GM12875 (cell line): ENCODE results near the gene KDM6A.

Experiments used
- H3K4me3 ChIP-seq: one replicate; pipeline ENCODE4 v1.5.1; 2011; ENCODE audit warnings: low read depth, low read length, control low read depth
- TF ChIP-seq, protein P1 (sequence below): IDR thresholded peaks from 2 replicates; pipeline ENCODE4 v1.5.1; 2011; ENCODE audit warnings: low read depth, mild to moderate bottlenecking, control low read depth, inconsistent platforms, low read length, moderate library complexity, borderline replicate concordance; ENCODE audit not compliant: insufficient read depth

Gene KDM6A

DNA sequence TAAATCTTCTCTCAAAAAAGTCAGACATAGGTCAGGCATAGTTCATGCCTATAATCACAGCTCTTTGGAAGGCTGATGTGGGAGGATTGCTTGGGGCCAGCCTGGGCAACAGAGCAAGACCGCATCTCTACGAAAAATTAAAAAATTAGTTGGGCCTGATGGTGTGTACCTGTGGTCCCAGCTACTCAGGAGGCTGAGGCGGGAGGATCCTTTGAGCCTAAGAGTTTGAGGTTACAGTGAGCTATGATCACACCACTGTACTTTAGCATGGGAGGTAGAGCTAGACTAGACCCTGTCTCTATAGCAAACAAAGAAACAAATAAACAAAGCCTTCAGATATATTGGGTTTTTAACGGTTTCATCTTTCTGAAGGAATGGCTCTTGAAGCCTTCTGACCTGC lies 265.5 kb downstream of the KDM6A start:
- TF ChIP-seq, protein P1, sequence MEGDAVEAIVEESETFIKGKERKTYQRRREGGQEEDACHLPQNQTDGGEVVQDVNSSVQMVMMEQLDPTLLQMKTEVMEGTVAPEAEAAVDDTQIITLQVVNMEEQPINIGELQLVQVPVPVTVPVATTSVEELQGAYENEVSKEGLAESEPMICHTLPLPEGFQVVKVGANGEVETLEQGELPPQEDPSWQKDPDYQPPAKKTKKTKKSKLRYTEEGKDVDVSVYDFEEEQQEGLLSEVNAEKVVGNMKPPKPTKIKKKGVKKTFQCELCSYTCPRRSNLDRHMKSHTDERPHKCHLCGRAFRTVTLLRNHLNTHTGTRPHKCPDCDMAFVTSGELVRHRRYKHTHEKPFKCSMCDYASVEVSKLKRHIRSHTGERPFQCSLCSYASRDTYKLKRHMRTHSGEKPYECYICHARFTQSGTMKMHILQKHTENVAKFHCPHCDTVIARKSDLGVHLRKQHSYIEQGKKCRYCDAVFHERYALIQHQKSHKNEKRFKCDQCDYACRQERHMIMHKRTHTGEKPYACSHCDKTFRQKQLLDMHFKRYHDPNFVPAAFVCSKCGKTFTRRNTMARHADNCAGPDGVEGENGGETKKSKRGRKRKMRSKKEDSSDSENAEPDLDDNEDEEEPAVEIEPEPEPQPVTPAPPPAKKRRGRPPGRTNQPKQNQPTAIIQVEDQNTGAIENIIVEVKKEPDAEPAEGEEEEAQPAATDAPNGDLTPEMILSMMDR = no peak
- H3K4me3 ChIP-seq = no peak overlapping the region

DNA sequence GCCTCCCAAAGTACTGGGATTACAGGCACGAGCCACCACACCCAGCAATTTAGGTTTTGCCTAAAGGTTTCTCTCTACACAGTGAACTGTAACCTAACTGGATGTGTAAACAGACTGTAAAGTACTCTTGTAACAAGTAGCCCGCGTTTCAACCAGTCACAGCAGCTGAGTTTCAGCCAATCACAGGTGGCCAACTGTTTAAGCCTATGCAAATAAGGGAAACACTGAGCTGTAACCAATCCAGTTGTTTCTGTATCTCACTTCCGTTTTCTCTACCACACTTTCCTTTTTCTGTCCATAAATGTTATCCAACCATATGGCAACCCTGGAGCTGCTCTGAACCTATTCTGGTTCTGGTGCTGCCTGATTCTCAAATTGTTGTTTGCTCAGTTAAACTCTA lies 267.8 kb downstream of the KDM6A start:
- TF ChIP-seq, protein P1 = no peak
- H3K4me3 ChIP-seq = no peak overlapping the region

DNA sequence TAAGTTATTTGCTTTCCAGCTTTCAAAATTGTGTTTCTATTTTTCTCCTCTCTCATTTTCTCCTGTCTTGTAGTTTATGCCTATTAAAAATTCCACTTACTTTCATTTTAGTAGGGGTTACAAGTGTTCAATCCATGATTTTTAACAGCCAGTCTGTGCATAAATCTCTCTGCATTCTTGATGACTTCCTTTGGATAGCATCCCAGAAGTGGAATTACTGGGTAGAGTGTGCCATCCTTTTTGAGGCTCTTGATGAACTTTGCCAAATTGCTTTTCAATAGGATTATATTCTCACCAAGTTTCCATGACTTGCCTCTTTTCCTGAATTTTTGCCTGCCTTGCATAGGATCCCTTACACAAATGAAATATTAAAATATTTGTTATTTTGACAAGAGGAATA lies 269.2 kb downstream of the KDM6A start:
- TF ChIP-seq, protein P1 = no peak
- H3K4me3 ChIP-seq = no peak overlapping the region

DNA sequence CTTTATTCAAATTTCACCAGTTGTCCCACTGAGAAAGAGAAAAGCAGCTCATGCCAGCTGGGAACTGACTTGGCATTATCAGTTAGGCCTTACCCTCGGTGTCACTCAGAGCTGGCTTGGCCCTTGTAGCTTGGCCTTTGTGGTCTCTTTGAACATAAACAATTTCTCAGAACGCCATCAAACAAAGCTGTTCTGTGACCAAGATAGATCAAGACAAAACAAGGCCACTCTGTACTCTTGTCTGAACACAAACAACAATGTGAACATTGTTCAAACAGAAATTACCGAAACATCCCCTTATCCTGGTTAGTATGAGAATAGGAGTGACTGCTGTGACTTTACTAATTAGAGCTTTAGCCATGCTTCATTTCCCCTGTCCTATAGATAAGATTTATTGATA lies 270.5 kb downstream of the KDM6A start:
- TF ChIP-seq, protein P1 = no peak
- H3K4me3 ChIP-seq = no peak overlapping the region

DNA sequence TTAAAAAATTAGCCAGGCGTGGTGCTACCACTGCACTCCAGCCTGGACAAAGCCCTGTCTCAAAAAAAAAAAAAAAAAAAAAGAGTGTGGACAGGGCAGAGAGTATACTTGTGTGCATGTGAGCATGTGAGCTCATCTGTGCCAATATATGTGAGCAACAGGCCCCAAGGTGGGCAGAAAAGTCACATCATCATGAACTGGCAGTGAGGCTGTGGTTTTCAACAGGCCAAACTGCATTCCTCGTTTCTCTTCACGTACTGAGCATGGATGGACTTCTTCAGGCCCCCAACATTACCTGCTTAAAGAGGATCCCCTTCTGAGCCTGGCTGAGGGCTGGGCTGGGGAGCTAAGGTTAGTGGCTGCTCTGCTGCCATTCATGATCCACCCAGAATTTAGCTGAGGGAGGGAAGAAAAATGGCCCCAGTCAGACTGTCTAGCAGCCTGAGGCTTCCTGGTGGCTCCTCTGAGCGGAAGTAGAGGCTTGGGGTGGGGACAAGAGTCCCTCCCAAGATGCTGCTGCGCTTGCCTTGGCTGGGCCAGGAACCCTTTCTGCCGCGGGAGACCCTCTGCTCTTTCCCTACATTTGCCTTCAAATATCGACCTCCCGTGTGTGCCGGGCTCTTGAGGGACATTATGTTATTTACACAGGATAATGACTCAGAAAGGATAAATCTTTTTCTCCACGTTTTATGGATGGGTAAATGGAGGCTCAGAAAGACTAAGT lies 272.7 kb downstream of the KDM6A start:
- no peak overlapping the region for H3K4me3 ChIP-seq
- TF ChIP-seq, protein P1 = no peak

DNA sequence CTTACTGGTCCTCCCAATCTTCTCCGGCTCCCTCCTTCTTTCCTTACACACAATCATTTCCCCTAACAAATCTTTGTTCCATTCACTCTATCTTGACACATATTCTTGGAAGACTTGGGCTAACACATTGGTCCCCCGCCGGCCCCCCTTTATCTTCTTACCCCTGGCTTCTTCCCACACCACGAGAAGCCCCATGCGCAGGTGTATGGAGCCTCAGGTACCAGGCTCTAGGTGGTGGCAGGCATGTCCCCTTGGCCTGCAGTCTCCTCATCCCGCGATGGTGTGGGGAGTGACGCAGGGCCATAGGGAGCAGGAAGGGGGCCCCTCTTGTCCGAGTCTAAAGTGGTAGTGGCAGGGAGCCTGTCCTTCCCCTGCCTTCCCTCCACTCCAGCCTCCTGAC lies 277.8 kb downstream of the KDM6A start:
- H3K4me3 ChIP-seq = no peak overlapping the region
- TF ChIP-seq, protein P1 = no peak

DNA sequence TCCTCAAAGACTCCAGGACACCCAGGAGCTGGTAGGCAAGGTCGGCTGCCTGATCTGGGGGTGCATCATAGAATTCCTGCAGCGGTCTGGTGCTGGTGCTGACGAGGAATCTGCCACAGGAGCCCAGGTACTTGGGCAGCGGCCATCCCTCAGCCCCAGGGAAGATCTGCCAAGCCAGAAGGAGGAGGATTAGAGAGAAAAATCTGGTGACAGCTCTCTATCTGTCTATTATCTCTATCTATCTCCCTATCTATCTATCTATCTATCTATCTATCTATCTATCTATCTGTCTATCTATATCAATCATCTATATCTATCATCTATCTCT lies 281.0 kb downstream of the KDM6A start:
- H3K4me3 ChIP-seq = no peak overlapping the region
- TF ChIP-seq, protein P1 = no peak
